ENCODE measurements around the gene FLOT1. TPM values are rescaled to one million over a fixed set of nuclear protein-coding genes. Genes with fewer than 3 reads are reported as not detected.

The FLOT1 gene
- total and polyA plus RNA-seq, 2 of the 13 experiments (the other 11 are each of a cell fraction or from before 2014, with no cell fraction given), result 82.3 to 130 TPM

- WGBS (ENCODE audit: low lambda C conversion rate), result 95% methylated on average over 12 of the region's 12 CpGs
- H2AFZ ChIP-seq (ENCODE audit: low read length), result no peak overlapping the region
- peaks cover 3% of the 10 kb centered on the region for H3K79me2 ChIP-seq (ENCODE audit: insufficient read depth, low read length)
- ATAC-seq (no peak), DNase-seq (ENCODE audit: low spot score) (no peak), FAIRE-seq (no peak)
- in situ Hi-C loops (cut with HindIII; ENCODE audit: extremely low pct_ligation_motif_present, low pct_unique_long_range_greater_than_20kb), result no loop called here
- no peaks in the 10 kb centered on the region for H4K20me1 ChIP-seq (ENCODE audit: insufficient read depth, low read length)
- H3K9me3 ChIP-seq (ENCODE audit: low read length), result no peaks in the 10 kb centered on the region
- no peak overlapping the region for H3K27ac ChIP-seq (ENCODE audit: extremely low read length, insufficient read depth, low read length)
- H3K9ac ChIP-seq (ENCODE audit: insufficient read depth, low read depth, low read length), result no peak overlapping the region
- H3K27me3 ChIP-seq (ENCODE audit: control insufficient read depth in 1 of 2, insufficient read depth in 2 of 2, low read length in 2 of 2), result no peaks in the 10 kb centered on the region
- H3K4me1 ChIP-seq (ENCODE audit: insufficient read depth, low read length), result peaks cover 65% of the 10 kb centered on the region
- ChIA-PET CTCF (ENCODE audit: low intra/inter-chr PET ratio, low total read pairs) (no interaction called here), POLR2A (interaction anchor here (0.6 to 1.5 kb wide), 3 partner anchors 12 to 57 kb away, joined by 3 to 10 read pairs (median 4); no protein-coding TSS in a partner anchor)
- no peak for TF ChIP-seq ZBTB49 (CRISPR knock-in tag; IDR thresholded peaks at IDR 0.05; ENCODE audit: borderline replicate concordance)
- peak; percentile 45 for TF ChIP-seq ZNF687 (CRISPR knock-in tag; IDR thresholded peaks at IDR 0.05)
- H3K4me3 ChIP-seq (replicated peaks in 1 of 3; ENCODE audit: insufficient read depth in 1 of 3, low read depth in 2 of 3, low read length in 3 of 3), result no peak overlapping the region
- no TSS peak for BruUV-seq (replicated peaks)
- H3K36me3 ChIP-seq (replicated peaks in 1 of 2; ENCODE audit: control insufficient read depth in 1 of 2, insufficient read depth in 2 of 2, low read length in 2 of 2), result no peaks in the 10 kb centered on the region
- H3K4me2 ChIP-seq (ENCODE audit: low read depth, low read length), result no peak overlapping the region
- intact Hi-C loops (cut with micrococcal nuclease; ENCODE audit: unreplicated experiment), result no loop called here
These were observed 9.9 kb upstream of the FLOT1 start for GRCh38 chr6:30752157-30752927.
